ENCODE measurements around the gene PLSCR4.

The PLSCR4 gene

DNA sequence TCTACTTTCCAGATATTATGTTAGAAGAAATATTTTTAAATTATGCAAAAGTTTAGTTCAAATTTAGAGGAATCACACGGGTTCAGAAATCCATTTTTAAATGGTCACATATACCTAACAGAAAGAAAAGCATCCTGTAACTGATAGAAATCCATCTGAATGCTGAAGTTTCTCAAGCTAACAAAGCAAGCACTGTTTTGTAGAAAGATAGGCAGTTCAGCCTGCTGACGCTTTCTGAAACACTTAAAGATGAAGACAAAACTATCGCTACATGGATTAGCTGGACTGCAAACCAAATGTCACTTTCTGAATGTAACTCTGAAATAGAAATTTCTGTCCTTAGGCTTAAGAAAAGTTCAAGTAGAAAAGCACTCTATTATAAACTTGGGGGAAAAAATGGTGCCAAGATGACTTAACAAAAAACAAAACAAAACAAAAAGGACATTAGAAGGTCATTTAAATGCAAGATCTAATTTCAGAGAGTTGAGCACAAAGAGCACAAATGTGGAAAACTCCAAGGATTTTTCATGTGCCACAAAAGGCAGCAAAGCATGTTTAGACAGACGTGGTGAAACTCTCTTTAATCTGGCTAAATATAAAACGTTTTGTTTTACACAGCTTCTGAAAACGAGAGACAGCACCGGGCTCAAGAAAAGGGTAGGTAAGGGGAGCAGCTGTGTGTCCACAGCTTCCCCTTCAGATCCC, 91.1 kb downstream of the PLSCR4 start:
- DNase-seq, result no peak

DNA sequence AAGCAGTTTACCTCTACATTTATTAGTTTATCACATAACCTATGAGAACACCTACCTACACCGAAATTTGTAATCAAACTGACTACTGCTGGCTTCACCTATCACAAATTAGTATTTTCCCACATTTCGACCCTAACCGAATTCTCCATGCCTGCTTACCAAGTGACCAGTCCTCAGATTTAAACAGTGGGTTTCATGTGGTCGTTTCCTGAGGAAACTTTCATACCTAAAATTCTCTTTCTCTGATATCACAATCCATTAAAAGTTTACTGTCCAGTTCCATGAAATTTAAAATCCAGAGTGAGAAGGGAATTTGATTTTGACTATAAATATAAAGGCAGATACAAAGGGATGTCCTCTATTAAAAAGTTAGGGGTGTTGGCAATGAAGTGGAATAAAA, 91.9 kb downstream of the PLSCR4 start:
- DNase-seq, result no peak

GRCh38 chr3:146157325-146158060, 93.4 kb downstream of the PLSCR4 start:
- no peak for DNase-seq

GRCh38 chr3:146156666-146157314, 94.1 kb downstream of the PLSCR4 start:
- DNase-seq, result no peak

DNA sequence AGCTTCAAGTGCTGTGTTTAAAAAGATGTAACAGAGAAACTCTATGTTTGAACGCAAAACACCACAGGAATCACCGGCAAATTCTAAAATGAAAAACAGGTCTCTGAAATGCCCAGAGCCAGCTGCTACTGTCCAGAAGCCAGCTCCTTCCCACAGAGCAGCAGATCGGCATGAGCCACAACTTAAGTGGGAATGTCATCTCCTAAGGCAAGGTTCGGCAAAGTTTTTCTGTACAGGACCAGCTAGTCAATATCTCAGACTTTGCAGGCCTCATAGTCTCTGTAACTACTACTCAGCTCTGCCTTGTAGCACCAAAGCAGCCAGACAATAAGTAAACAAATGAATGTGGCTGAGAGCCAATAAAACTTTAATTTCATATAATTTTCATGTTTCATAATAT, 94.8 kb downstream of the PLSCR4 start:
- no peak for DNase-seq

DNA sequence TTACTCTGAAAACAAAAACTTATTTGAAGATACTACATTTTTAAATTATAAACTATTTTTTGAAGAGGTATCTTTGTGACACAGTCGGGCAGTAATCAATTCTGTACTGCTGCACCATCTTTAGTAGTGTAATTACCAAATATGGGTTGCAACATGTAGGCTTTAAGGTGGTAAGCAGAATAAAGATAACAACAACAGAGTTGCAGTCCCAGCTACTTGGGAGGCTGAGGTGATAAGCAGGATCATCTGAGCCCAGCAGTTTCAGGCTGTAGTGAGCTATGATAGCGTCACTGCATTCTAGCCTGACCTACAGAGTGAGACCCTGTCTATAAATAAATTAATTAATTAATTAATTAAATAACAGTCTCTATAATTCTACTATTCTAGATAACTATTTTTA, 95.9 kb downstream of the PLSCR4 start:
- no peak for DNase-seq

DNA sequence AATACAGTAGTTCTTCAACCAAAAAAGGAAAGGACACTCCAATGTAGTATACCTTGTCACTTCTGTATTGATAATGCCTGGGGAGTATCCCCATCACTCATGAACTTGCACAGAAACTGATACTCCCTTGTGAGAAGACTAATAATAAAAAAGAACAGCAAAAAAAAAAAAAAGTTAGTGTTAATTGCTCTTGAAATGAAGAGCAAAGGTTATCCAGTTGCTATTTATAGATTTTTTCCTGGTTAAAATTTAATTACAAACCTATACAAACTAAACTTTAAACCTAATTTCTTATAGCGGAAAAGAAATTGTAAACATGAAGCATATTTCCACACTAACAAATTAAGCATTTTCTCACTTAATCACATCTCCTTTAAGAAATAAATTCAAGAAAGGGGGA, 96.6 kb downstream of the PLSCR4 start:
- DNase-seq, result no peak

- no peak for DNase-seq
Observed at GRCh38 chr3:146153429-146153828, 97.5 kb downstream of the PLSCR4 start.

GRCh38 chr3:146152834-146153233, 98.1 kb downstream of the PLSCR4 start:
- DNase-seq, result no peak

DNA sequence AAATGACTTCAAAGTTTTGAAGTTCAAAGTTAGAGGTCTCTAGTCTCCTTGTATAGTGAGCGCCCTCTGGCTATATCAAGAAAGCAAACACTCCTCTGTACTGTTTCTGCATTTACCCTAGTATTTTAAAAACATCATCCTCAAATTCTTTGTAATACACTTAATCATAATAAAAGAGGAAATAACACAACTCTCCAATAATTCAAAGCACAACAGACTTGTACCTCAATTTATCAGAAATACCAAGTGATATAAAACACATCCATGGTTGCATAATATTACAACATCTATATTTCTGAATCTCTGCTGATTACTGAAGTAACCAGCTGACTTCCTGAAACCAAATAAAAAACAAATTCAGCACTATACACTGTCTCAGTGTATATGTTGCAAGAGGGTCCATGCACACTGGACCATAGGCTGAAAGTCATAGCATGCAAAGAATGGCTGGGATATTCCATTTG, 102.4 kb downstream of the PLSCR4 start:
- DNase-seq, result no peak

GRCh38 chr3:146145642-146146041, 105.3 kb downstream of the PLSCR4 start:
- no peak for DNase-seq

DNA sequence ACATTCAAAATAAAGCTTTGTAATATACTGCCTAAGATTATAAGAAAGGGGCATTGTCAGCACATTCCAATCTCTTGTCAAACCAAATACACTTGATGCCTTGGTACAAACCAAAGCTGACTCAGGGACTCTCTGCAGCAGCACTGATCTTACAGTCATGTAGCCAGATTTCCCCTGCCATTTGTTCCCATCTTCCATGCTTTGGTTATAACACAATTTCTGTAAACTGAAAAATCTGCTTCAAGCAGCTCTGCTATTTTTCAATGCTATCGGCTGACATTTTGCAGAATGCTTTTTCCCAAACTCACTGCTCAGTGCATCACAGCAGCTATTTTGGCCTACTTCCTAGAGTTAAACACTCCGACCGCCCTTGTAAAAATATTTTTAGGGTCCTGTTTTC, 108.1 kb downstream of the PLSCR4 start:
- no peak for DNase-seq

Data from NCI-H748 treated with DMSO at 0.1 percent for 48 hours (cell line).